ENCODE measurements around the gene PXMP2. TPM values are rescaled to one million over a fixed set of nuclear protein-coding genes. Genes with fewer than 3 reads are reported as not detected.

The PXMP2 gene
- total RNA-seq, 1 donor from 2014 or later = 16.9 TPM

DNA sequence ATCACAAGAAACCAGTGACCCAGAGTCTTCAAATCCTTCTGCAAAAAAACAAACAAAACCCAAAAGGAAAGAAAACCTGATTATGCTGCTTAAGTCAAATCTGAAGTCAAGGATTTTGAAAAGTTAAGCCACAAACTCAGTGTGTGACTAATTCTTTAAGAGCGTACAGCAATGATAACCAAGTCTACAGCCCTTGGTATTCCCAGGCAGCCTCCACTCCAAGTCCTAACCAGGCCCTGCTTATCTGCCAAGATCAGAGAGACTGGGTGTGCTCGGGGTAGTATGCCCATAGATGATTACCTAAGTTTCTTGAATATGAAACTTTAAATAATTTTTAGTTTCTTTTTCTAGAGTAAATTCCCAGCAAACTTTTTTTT is 36.4 kb downstream of the PXMP2 start:
- DNase-seq (no peak), ATAC-seq (no peak)
- intact Hi-C loops (cut with DNase I) = no loop called here
- no peak overlapping the region for H3K4me3 ChIP-seq
- H3K36me3 ChIP-seq = peaks cover 99% of the 10 kb centered on the region
- no peaks in the 10 kb centered on the region for H3K27me3 ChIP-seq (ENCODE audit: low read depth)
- no peaks in the 10 kb centered on the region for H3K9me3 ChIP-seq
- TF ChIP-seq, protein P1, sequence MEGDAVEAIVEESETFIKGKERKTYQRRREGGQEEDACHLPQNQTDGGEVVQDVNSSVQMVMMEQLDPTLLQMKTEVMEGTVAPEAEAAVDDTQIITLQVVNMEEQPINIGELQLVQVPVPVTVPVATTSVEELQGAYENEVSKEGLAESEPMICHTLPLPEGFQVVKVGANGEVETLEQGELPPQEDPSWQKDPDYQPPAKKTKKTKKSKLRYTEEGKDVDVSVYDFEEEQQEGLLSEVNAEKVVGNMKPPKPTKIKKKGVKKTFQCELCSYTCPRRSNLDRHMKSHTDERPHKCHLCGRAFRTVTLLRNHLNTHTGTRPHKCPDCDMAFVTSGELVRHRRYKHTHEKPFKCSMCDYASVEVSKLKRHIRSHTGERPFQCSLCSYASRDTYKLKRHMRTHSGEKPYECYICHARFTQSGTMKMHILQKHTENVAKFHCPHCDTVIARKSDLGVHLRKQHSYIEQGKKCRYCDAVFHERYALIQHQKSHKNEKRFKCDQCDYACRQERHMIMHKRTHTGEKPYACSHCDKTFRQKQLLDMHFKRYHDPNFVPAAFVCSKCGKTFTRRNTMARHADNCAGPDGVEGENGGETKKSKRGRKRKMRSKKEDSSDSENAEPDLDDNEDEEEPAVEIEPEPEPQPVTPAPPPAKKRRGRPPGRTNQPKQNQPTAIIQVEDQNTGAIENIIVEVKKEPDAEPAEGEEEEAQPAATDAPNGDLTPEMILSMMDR (IDR thresholded peaks at IDR 0.05) = no peak
- no peak overlapping the region for H3K27ac ChIP-seq
- no peaks in the 10 kb centered on the region for H3K4me1 ChIP-seq

DNA sequence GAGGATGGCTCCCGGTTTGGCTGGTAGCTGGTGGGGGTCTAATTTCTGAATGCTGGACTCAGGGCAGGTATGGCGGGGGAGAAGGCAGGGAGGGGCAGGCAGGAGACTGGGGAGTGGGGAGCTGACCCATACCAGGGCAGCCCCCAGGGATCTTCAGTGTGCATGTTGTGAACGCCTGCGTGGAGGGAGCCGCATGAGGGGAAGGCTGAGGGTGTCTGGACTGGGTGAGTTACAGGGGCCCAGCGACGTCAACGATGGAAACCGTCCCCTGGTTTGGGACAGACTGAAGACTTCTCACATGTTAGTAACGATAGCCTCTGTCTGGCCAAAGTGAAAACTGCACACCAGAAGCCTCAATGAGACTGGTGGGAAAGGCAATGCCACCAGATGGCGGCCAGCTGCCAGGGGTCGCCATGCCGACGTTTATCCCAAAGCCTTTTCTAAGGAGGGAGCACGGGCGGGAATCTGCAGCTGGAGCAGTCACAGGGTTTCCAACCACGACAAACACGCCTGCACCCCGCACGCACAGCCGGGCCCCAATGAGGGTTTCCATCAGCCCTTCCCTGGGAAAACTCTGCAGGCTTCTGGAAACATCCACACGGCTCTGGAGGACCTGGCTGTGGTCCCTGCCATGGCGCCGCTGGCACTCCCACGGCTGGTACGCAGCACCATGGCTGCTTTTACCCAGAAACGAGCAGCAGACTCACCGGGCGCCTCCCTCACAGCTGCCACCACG is 37.3 kb downstream of the PXMP2 start:
- Histone ChIP-seq H3K4me1 (no peaks in the 10 kb centered on the region), H3K36me3 (peaks cover 95% of the 10 kb centered on the region), H3K27ac (no peak overlapping the region), H3K9me3 (no peaks in the 10 kb centered on the region), H3K27me3 (ENCODE audit: low read depth) (no peaks in the 10 kb centered on the region), H3K4me3 (no peak overlapping the region)
- intact Hi-C loops (cut with DNase I) = no loop called here
- TF ChIP-seq, protein P1 (IDR thresholded peaks at IDR 0.05) = no peak
- ATAC-seq (no peak), DNase-seq (no peak)

DNA sequence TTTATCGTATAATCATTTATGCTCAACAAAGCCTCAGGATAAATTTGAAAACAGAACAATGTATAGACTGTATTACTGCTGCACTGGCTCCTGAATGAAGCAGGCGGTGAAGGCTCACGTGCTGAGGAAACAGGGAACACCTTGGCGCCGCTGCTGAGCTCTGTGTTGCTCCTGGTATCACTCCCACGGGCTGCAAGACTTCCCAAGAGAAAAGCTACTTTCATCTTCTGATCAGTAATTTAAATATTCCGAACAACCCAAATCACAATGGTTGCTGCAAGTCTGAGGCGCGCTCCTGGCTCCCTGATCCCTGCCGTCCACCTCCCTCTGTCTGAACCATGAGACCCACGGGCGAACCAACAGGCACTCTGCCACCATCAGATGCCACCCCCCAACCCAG is 39.0 kb downstream of the PXMP2 start:
- DNase-seq (no peak), ATAC-seq (no peak)
- TF ChIP-seq, protein P1 (IDR thresholded peaks at IDR 0.05) = no peak
- intact Hi-C loops (cut with DNase I) = no loop called here
- Histone ChIP-seq H3K27me3 (ENCODE audit: low read depth) (no peaks in the 10 kb centered on the region), H3K4me3 (no peak overlapping the region), H3K4me1 (no peaks in the 10 kb centered on the region), H3K27ac (no peak overlapping the region), H3K36me3 (peaks cover 95% of the 10 kb centered on the region), H3K9me3 (no peaks in the 10 kb centered on the region)

DNA sequence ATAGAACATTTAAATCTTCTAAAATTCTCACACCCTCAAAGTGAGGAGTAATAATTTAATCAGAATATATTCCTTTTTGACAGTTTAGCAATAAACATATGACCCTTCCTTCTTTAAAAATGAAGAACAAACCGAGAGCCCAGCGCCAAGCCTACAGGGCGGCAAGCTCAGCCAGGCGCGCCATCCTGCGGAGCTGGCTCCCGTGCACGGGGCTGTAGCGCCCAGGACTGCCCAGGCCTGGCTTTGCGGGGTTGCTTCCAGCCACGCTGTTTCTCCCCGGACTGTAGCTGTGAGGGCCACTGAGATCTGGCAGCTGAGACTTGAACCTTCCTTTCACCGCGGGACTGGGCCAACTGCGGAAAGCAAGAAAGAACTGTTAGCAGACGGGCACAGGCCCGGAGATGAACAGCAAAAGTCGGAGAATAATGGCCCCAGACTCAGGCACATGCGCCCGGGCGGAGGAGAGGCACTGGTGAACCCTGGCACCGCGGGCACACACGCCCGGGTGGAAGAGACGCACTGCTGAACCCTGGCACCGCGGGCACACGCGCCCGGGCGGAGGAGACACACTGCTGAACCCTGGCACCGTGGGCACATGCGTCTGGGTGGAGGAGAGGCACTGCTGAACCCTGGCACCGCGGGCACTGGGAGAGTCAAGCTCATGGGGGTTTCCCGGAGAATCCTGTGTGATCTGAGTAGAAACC is 39.9 kb downstream of the PXMP2 start:
- intact Hi-C loops (cut with DNase I) = no loop called here
- Histone ChIP-seq H3K4me3 (no peak overlapping the region), H3K36me3 (peaks cover 93% of the 10 kb centered on the region), H3K27me3 (ENCODE audit: low read depth) (no peaks in the 10 kb centered on the region), H3K27ac (no peak overlapping the region), H3K9me3 (no peaks in the 10 kb centered on the region), H3K4me1 (no peaks in the 10 kb centered on the region)
- ATAC-seq (peak in 1 of 2 donors; percentile 30), DNase-seq (no peak)
- TF ChIP-seq, protein P1 (IDR thresholded peaks at IDR 0.05) = no peak

- intact Hi-C loops (cut with DNase I) = no loop called here
- Histone ChIP-seq H3K9me3 (no peaks in the 10 kb centered on the region), H3K27me3 (ENCODE audit: low read depth) (no peaks in the 10 kb centered on the region), H3K27ac (no peak overlapping the region), H3K4me1 (no peaks in the 10 kb centered on the region), H3K36me3 (peaks cover 84% of the 10 kb centered on the region), H3K4me3 (no peak overlapping the region)
- no peak for ATAC-seq
- DNase-seq = no peak
- TF ChIP-seq, protein P1 (IDR thresholded peaks at IDR 0.05) = no peak
Measured at GRCh38 chr12:132728502-132728901, 41.1 kb downstream of the PXMP2 start.
